SW 1271 (cell line): ENCODE measurements around the gene NPPA.
A peak's percentile ranks its signal among the peaks of the same experiment; 100 is the strongest.
"Not testable (repeated sequence)": the region's sequence is repeated elsewhere in the genome, so short reads cannot be mapped to it uniquely, and the experiment has no call there.

Experiments
- DNase-seq, 2 experiments: peaks; one replicate each; lab custom pipeline; 2025; lab: John Stamatoyannopoulos, UW

Gene NPPA

DNA sequence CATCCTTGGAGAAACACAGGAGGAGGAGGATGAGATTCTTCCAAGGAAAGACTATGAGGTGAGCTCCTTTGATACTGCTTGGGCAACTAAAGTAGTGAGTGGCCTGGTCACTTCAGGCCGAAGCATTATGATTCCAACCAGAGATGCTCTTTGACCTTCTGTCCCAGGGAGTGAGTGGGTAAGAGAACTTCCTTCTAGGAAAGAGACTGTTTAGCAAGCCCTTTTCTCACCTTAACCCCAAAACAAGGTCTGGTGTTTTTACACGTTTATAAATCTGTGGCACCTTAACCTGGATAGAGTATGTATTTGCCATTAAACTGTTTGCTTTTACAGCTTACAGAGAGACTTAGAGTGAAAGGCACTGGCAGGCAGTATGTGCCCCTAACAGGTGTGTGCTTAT, 40.5 kb downstream of the NPPA start:
- no peak for DNase-seq

DNA sequence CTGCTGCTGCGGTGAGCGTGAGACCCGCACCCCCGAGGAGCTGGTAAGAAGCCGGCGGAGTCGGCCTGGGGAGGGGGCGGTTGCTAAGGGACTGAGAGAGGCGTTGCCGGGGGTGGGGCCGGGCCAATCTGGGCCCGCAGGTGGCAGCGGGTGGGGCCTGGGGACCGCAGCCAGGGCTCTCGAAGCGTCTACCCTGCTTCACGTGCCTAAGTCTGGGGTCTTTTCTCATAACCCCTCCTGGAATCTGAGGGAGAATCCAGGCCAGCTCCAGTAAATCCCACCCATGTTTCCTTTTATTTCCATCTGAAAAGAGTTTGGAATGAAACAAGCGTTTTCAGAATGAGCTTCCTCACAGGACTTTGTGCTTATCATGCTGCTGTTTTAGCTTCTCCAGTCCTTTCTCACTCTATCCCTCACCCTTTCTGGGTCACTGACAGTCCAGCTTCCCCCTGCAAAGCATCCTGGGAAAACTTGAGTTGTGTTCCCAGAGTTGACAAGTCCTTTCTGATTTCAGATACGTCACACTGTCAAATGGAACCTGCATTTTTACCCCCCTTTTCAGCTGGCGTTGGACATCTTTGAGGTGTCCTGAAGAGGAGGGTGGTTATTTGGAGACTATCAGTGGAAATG, 41.2 kb downstream of the NPPA start:
- DNase-seq: no peak

DNA sequence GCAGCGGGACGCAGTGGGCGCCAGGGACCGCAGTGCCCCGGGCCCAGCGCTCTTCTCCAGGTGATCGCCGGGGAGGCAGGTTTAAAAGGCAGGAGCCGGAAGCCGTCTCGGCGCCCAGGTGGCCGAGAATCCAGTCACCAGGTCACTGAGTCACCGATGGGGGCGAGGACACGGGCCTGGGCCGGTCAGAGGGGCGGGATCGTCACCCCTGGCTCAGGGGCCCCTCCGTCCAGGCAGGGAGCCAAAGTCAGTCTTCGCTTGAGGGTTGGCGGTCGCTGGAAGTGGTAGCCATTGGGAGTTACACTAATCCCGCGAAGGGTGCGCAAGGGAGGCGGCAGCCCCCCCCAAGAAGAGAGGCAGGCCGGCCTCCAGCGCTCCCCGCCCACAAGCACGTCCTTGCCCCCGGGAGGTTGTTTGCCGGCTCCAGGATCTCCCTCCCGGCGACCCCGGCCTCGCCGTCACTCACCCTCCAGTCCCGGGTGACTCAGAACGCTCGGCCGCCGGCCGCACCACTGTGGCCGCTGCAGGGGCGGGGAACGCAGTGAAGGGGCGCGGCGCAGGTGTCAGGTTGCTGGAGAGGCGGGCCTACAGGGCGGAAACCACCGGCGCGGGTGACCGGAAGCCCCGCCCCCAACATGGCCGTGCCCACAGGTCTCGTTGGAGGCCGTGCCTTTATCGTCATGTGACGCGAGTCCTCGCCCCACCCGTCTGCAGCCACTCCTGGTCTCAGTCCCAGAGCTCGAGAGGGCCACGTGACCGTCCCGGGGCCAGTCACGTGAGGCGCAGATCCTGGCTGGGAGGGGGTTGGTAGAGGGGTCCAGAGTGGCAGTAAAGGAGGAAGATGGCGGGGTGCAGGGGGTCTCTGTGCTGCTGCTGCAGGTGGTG, 41.9 kb downstream of the NPPA start, which contains the start of the genes CLCN6 and MTHFR:
Gene CLCN6, plus strand, starts transcription at position 770 of the 885 bp plus-strand sequence. Its CDS starts 72 bp downstream, at position 842.
Gene MTHFR, minus strand, starts transcription at position 543 of the 885 bp plus-strand sequence. CDS start 2,848 bp downstream, outside the sequence.
- DNase-seq: peak; percentile 94 to 95

DNA sequence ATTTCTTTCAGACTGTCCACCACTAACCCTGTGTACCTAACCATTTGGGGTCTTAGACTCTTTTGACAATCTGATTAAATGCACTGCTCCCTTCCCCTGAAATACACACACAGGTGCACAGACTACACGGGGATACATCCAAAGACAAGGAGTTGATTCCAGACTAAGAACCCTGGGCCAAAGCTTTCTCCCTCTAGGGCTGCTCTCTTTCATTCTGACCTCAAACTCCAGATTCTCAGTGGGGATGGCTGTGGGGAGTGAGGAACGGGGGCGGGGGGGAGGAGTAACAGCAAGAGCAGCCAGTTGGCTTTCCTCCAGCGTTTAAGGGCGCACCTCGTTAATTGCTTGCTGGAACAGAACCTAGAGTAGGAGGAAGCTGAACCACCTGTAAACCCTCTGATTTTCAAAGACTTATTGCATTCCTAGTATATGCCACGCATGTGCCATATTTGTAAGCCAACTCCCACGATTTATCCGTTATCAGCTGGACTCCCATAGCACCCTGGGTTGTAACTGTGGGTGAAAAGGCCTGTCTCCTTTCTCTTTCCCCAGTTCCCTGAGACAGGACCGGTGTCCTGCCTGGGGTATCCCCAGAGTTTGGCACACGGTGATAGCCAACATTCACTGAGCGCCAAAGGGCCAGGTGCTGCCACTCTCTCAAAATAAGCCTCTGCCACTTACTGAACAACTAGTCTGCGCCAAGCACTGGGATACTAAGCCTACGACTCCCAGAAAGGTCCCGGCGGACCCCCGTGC, 42.7 kb downstream of the NPPA start:
- no peak for DNase-seq

DNA sequence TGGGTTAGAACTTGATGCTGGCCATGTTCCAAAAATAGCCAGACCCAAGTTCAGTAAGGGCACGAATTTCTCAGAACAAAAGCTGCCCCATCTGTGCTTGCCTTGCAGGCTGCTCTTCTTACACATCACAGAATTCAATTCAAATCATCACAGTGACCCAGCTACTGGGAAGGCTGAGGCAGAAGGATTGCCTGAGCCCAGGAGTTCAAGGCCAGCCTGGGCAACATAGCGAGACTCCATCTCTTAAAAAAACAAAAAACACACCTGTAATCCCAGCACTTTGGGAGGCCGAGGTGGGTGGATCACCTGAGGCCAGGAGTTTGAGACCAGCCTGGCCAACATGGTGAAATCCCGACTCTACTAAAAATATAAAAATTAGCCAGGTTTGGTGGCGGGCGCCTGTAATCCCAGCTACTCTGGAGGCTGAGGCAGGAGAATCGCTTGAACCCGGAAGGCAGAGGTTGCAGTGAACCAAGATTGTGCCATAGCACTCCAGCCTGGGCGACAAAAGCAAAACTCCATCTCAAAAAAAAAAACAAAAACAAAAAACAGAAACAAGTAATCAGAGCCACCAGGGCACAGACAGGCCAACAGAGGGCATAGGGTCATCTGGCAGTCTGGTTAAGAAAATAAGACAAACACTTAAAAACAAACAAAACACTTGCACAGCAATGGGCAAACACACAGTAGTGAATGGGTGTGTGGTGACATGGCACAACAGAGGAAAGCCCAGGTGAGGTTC, 43.5 kb downstream of the NPPA start:
- not testable (repeated sequence) for DNase-seq

DNA sequence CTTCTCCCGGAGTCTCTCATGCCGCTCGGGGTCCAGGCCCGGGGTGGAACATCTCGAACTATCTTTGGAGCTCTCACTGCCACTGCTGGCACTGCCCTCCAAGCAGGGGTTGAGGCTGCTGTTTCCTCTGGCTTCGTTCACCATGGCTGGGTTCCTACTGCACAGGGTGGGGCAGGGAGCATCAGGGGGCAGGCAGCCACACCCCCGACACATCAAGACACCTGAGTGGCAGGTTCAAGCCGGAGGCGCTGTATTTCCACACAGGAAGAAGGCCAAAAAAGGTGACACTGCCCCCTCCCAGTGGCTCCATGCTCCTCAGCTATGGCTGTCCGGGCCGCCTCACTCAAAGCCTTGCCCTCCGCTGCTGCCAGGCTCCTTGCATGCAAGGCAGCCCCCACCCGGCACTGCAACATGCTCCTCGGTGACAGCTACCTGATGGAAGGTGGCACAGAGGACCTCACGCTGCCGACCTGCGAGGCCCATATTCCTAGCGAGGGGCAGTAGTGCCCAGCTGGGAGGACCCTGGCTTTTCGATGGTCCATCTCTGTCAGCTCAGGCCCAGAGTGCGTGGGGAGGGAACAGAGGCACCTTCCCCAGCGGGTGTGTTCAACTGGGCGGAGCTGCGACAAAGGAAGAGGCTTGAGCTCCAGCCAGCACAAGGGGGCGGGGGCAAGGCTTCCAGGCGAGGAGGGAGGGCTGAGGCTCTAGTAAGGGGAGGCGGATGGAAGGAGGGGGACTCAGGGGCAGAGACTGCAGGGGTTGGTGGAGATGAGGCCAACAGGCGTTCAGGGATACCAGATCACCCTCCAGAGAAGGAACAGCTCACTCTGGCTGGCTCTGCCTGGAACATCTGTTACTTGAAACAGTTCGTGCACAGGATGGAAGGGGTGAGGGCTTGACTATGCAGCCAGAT, 44.4 kb downstream of the NPPA start:
- no peak for DNase-seq

DNA sequence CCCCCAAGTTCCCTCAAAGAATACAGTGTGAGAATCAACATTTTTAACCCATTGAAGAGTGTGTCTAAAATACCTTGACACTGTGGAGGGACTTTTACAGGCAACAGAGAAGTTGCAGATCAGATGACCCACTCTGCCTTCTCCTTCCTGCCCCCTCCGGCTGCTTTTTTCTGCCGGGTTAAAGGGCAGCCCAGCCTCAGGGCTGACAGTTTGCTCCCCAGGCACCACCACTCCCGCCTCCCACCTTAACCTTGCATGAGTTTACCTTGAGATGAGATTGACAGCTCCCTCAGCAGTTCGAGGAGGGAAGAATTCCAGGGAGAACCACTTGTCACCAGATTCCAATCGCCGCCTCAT, 45.0 kb downstream of the NPPA start:
- DNase-seq: no peak

DNA sequence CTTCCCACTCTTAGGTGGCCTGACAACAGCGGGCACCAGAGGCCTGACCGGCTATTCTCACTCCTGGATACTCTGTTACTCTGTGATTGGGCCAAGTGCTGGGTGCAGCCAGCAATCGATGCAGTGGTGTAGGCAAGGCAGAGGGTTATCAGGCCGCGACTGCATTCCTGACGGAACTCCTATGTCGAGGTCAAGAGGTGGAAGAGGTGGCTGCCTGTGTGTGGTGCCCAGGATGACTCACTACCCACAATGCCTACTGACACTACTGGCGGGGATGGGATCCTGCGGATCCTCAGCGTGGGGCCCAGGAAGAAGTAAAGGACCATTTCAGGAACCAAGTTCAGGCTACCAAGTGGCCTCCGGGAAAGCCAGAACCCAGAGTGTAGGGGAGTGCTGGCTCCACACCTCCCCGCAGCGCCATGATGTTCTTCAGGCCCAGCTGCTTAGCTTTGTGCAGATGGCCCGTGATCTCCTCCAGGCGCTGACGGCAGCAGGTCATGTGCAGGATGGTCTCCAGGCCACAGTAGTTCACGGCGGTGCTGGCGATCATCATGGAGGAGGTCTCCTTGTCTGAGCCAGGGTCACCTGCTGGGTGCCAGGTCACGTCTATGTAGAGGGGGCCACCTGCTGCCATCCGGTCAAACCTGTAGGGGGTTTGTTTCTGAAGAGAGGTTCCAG, 46.7 kb downstream of the NPPA start:
- DNase-seq: no peak

DNA sequence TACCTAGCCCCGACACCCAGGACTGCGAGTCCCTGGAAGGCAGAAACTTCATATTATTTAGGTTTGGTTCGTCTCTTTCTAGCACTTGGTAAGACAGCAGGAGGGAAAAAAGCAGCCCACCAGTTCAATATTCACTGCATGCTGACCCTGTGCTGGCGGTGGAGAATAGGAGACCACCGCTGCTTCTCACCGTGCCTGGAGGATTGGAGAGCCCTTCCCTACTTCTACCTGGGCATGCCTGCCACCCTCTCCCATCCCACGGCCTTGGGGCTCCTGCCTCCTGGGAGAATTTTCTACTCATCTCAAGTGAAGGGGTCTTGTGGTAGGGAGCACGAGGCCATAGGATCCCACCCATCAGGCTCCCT, 47.2 kb downstream of the NPPA start:
- DNase-seq: no peak

DNA sequence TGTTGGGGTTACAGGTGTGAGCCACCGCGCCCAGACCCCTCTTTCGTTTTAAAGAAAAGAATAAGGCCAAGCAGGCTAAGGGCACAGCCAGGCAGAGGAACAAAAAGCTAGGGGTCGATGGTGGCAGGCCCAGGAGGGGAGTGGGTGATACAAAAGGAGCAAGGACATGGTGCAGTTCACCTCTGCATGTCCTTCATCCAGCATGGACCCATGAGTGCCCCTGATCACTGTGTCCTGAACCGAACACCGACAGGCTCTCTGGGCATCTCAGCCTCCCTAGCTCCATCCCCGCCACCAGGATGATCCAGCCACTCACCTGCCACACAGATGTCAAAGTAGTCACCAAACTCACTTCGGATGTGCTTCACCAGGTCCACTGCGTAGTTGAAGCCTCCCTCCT, 47.7 kb downstream of the NPPA start:
- DNase-seq: no peak

DNA sequence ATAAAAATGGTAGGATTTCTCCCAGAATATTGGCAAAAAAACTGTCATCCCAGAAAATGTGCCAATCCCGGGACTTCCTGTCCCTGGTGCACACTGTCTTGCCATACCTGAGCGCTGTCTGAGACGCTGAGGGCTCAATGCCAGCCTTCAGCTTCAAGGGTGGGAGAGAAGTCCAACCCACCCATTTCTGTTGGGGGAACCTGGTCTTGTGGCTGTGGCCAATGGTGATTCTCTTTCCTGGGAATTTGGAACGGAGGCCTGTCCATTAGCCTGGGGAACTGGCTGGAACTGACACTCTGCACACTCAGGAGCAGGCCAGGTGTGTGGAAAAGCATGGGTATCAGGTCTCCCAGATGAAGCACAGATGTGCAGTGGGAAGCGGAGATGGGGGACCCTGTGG, 48.5 kb downstream of the NPPA start:
- no peak for DNase-seq

DNA sequence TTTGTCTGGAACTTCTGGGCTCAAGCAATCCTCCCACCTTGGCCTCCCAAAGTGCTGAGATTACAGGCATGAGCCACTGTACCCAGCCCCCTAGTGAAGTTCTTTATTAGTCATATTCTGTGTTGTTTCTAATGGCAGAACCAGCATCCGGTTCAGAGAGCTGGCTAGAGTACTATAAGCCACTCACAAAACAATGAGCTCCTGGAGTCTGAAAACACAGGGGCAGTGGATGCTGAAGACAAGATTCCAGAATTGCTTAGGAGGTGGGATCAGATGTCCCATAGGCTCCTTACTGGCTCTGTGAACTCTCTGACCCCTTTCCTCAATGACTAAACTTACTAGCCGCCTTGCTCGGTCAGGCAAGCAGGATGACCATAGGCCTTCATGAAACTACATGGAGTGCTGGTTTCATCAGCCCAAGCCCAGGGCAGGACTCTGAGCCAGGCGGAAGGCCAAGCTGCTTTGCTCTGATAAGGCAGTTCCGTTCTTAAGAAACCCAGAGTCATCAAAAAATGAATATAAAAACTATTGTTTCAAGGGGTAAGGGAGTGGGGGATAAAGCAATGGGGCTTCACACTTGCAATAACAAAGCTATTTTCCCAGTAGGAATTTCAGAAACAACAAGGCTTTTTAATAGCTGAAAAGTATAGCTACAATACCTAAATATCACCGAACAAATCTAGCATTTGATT, 49.9 kb downstream of the NPPA start:
- DNase-seq: no peak

DNA sequence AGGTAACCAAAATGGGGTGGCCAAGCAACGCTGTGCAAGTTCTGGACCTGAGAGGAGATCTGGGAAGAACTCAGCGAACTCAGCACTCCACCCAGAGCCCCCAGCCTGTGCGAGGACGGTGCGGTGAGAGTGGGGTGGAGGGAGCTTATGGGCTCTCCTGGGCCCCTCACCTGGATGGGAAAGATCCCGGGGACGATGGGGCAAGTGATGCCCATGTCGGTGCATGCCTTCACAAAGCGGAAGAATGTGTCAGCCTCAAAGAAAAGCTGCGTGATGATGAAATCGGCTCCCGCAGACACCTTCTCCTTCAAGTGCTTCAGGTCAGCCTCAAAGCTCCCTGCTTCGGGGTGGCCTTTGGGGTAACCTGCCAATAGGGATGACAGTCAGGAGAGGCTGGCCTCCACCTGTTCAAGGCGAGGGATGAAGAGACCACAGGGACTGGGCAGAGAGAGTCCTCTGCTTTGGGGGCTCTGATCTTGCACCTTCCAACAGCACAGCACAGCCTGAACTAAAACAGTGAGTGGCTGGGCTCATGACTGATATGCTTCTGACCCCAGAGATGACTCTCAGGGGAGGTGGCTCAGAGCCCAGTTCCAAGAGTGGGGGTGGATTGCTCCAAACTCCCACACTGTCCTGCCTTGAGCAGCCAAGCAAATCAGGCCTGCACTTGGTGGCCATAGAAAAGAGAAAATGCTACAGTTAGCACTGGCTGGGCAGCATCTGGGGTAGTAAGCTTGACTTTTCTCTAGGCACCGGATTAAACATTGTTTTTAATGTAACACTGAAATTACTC, 51.4 kb downstream of the NPPA start:
- no peak for DNase-seq
